GM19397 (cell line): ENCODE data around the gene ATP2B2.

Experiments
- ATAC-seq: cut with Tn5 transposase; IDR thresholded peaks from one replicate; pipeline ENCODE4 v1.9.1; 2021; ENCODE audit warnings: mild to moderate bottlenecking, moderate library complexity; ENCODE audit not compliant: unreplicated experiment

ATP2B2 gene

GRCh38 chr3:10453431-10454163, 51.8 kb downstream of the ATP2B2 start:
- ATAC-seq, result no peak

- ATAC-seq, result no peak
Observed at GRCh38 chr3:10450494-10451440, 54.6 kb downstream of the ATP2B2 start.

GRCh38 chr3:10449436-10449835, 56.0 kb downstream of the ATP2B2 start:
- ATAC-seq, result no peak

GRCh38 chr3:10448544-10448943, 56.8 kb downstream of the ATP2B2 start:
- ATAC-seq, result no peak

- ATAC-seq, result no peak
Observed at GRCh38 chr3:10447527-10448260, 57.7 kb downstream of the ATP2B2 start.

- no peak for ATAC-seq
Observed at GRCh38 chr3:10447110-10447509, 58.3 kb downstream of the ATP2B2 start.

GRCh38 chr3:10445561-10446175, 59.7 kb downstream of the ATP2B2 start:
- no peak for ATAC-seq

- no peak for ATAC-seq
Observed at GRCh38 chr3:10444511-10444910, 60.9 kb downstream of the ATP2B2 start.

- ATAC-seq, result no peak
Observed at GRCh38 chr3:10444110-10444429, 61.3 kb downstream of the ATP2B2 start.

GRCh38 chr3:10443272-10444109, 61.9 kb downstream of the ATP2B2 start:
- no peak for ATAC-seq

GRCh38 chr3:10442151-10442795, 63.1 kb downstream of the ATP2B2 start:
- no peak for ATAC-seq

- ATAC-seq, result no peak
Observed at GRCh38 chr3:10440684-10441083, 64.7 kb downstream of the ATP2B2 start.

- ATAC-seq, result no peak
Observed at GRCh38 chr3:10438902-10439610, 66.3 kb downstream of the ATP2B2 start.

- no peak for ATAC-seq
Observed at GRCh38 chr3:10437995-10438901, 67.1 kb downstream of the ATP2B2 start.

GRCh38 chr3:10437272-10437994, 68.0 kb downstream of the ATP2B2 start:
- no peak for ATAC-seq

- ATAC-seq, result no peak
Observed at GRCh38 chr3:10435850-10436249, 69.5 kb downstream of the ATP2B2 start.

- ATAC-seq, result no peak
Observed at GRCh38 chr3:10434938-10435336, 70.4 kb downstream of the ATP2B2 start.
